Endothelial cell of umbilical vein (primary cell): Measurements from ENCODE around the gene HSH2D. TPM values are rescaled to one million over a fixed set of nuclear protein-coding genes. Genes with fewer than 3 reads are reported as not detected.

Experiments
- BruUV-seq: library from RNA; stranded (reverse); fragments of 400-500 nt; replicated peaks from 2 replicates; lab custom pipeline; 2021; lab: Mats Ljungman, UMichigan
- CTCF ChIA-PET: fragments of 300-600, 350-600 bp; sonication (Branson Sonifier 250); formaldehyde crosslinking; loops from one replicate; lab custom pipeline; 2021; ENCODE audit warnings: antibody characterized with exemption, inconsistent platforms; lab: Charles Lee
- POLR2A ChIA-PET: fragments of 300-600, 350-600 bp; sonication (Branson Sonifier 250); formaldehyde crosslinking; loops from one replicate; lab custom pipeline; 2021; ENCODE audit warnings: antibody characterized with exemption, inconsistent platforms; lab: Charles Lee
- DNase-seq: peaks from one replicate; pipeline ENCODE4 v3.0.0-alpha.2; 2011; ENCODE audit warnings: low read depth, low spot score
- FAIRE-seq: peaks from 2 replicates; lab custom pipeline; 2011; peaks lifted over from hg19 to GRCh38; lab: Jason Lieb, UNC
- H2AFZ ChIP-seq: 2 replicates; pipeline ENCODE4 v1.6.0; 2012; ENCODE audit warnings: low read depth, low read length, control low read depth, inconsistent platforms
- H3K27ac ChIP-seq: 2 replicates; pipeline ENCODE4 v1.5.1; 2011; ENCODE audit warnings: low read depth, mild to moderate bottlenecking, control low read depth, low read length, moderate library complexity; ENCODE audit not compliant: insufficient read depth
- H3K27me3 ChIP-seq, 2 experiments: 2 replicates each; pipeline versions ENCODE4 v1.6.0 to v1.6.1; 2011; ENCODE audit warnings: low read length in 2 of 2, mixed read lengths in 1 of 2; ENCODE audit not compliant: control insufficient read depth in 2 of 2, insufficient read depth in 2 of 2
- H3K36me3 ChIP-seq, 2 experiments: 2 replicates in 1 of 2; 3 replicates in 1 of 2; pipeline ENCODE4 v1.5.1; 2011; ENCODE audit warnings: low read length in 2 of 2, mild to moderate bottlenecking in 1 of 2, moderate library complexity in 1 of 2; ENCODE audit not compliant: control insufficient read depth in 2 of 2, insufficient read depth in 2 of 2; ENCODE audit errors: extremely low read depth in 1 of 2
- H3K4me1 ChIP-seq: 3 replicates; pipeline ENCODE4 v1.5.1; 2011; ENCODE audit warnings: mild to moderate bottlenecking, low read length; ENCODE audit not compliant: control insufficient read depth, insufficient read depth; ENCODE audit errors: extremely low read depth
- H3K4me2 ChIP-seq: 2 replicates; pipeline ENCODE4 v1.6.1; 2011; ENCODE audit warnings: low read length, control low read depth, mixed read lengths; ENCODE audit not compliant: insufficient read depth
- H3K4me3 ChIP-seq, 3 experiments: fragments of 200-600 bp in 1 of 3; sonication (generic), shearing (Covaris generic) in 1 of 3; replicated peaks in 1 of 3; 2 replicates each; pipeline ENCODE4 v1.5.1; 2011 to 2016; ENCODE audit warnings: control low read depth in 3 of 3, low read length in 3 of 3, mild to moderate bottlenecking in 2 of 3, inconsistent platforms in 1 of 3, low read depth in 1 of 3, moderate library complexity in 1 of 3; ENCODE audit not compliant: insufficient read depth in 1 of 3
- H3K79me2 ChIP-seq: 2 replicates; pipeline ENCODE4 v1.6.0; 2012; ENCODE audit warnings: low read length, inconsistent platforms; ENCODE audit not compliant: control insufficient read depth, insufficient read depth
- H3K9ac ChIP-seq: replicated peaks from 2 replicates; pipeline ENCODE3; 2011; ENCODE audit warnings: low read length, control low read depth; ENCODE audit not compliant: insufficient read depth; ENCODE audit errors: extremely low read depth
- H3K9me1 ChIP-seq: replicated peaks from 3 replicates; pipeline ENCODE4 v1.6.0; 2011; ENCODE audit warnings: mild to moderate bottlenecking, low read length; ENCODE audit not compliant: control insufficient read depth, insufficient read depth; ENCODE audit errors: extremely low read depth
- H3K9me3 ChIP-seq: replicated peaks from 2 replicates; pipeline ENCODE4 v1.5.1; 2012; ENCODE audit warnings: low read length, inconsistent platforms; ENCODE audit not compliant: control insufficient read depth, insufficient read depth
- H4K20me1 ChIP-seq: replicated peaks from 2 replicates; pipeline ENCODE3; 2011; ENCODE audit warnings: mild to moderate bottlenecking, low read length; ENCODE audit not compliant: control insufficient read depth, insufficient read depth; ENCODE audit errors: extremely low read depth
- CTCF ChIP-seq, 2 donors: IDR thresholded peaks; 1 replicate in 1 of 2; 2 replicates in 1 of 2; pipeline ENCODE4 v1.5.1; 2011; ENCODE audit warnings: low read length in 2 of 2, mild to moderate bottlenecking in 2 of 2, moderate library complexity in 2 of 2, control low read depth in 1 of 2, inconsistent platforms in 1 of 2, low read depth in 1 of 2; ENCODE audit not compliant: insufficient read depth in 1 of 2; ENCODE audit errors: extremely low read depth in 1 of 2
- EZH2 ChIP-seq: IDR thresholded peaks from 2 replicates; pipeline ENCODE4 v1.6.1; 2012; ENCODE audit warnings: borderline replicate concordance, low read depth, mild to moderate bottlenecking, moderate library complexity, low read length, inconsistent platforms; ENCODE audit not compliant: severe bottlenecking
- FOS ChIP-seq: IDR thresholded peaks from 2 replicates; pipeline ENCODE4 v1.6.1; 2011; ENCODE audit warnings: mild to moderate bottlenecking, low read length, moderate library complexity, borderline replicate concordance; ENCODE audit not compliant: insufficient read depth
- GATA2 ChIP-seq: IDR thresholded peaks from 2 replicates; pipeline ENCODE4 v1.7.0; 2011; ENCODE audit warnings: low read depth, mild to moderate bottlenecking, moderate library complexity, mixed read lengths, low read length; ENCODE audit not compliant: insufficient read length, insufficient read depth
- JUN ChIP-seq: IDR thresholded peaks from 2 replicates; pipeline ENCODE4 v1.6.1; 2011; ENCODE audit warnings: borderline replicate concordance, low read depth; ENCODE audit not compliant: insufficient read length, insufficient read depth
- MYC ChIP-seq: IDR thresholded peaks from one replicate; pipeline ENCODE4 v1.6.1; 2011; ENCODE audit warnings: mild to moderate bottlenecking, low read depth, low read length
- POLR2A ChIP-seq: IDR thresholded peaks from 2 replicates; pipeline ENCODE4 v1.6.1; 2012; ENCODE audit warnings: low read depth, mild to moderate bottlenecking, control low read depth, low read length
- POLR2AphosphoS5 ChIP-seq: IDR thresholded peaks from 2 replicates; pipeline ENCODE4 v1.6.1; 2012; ENCODE audit warnings: low read depth, mild to moderate bottlenecking, control low read depth, low read length, moderate library complexity; ENCODE audit not compliant: insufficient read depth
- dilution Hi-C: fragments of 300-500 bp; cut with MboI; formaldehyde crosslinking; loops from one replicate; pipeline ENCODE4 v1.15.0; 2019; ENCODE audit warnings: low sequenced_read_pairs; ENCODE audit not compliant: extremely low pct_ligation_motif_present
- intact Hi-C: fragments of 100-400 bp; cut with micrococcal nuclease; formaldehyde crosslinking; loops from one replicate; pipeline ENCODE4 v1.10.0; 2022
- polyA plus RNA-seq, 4 experiments: library from polyadenylated mRNA; depleted of rRNA in 3 of 4; stranded (reverse) in 3 of 4; unstranded in 1 of 4; fragments of >200 nt; gene quantifications; 2 replicates each; pipeline versions ENCODE4 v1.2.1 to v1.2.3, GENCODE V29; 2011 to 2012; ENCODE audit warnings: missing spikeins in 1 of 4
- total RNA-seq: library from RNA; stranded (reverse); gene quantifications from 2 replicates; pipeline ENCODE4 v1.2.3, GENCODE V29; 2021
- TF ChIP-seq, protein P1 (sequence below): IDR thresholded peaks from 2 replicates; pipeline ENCODE4 v1.6.1; 2011; ENCODE audit not compliant: insufficient read depth, insufficient read length

Gene HSH2D
- total and polyA plus RNA-seq, 2 donors (not counting 3 experiments of a cell fraction or from before 2014, with no cell fraction given), result not detected

- FAIRE-seq (no peak), DNase-seq (no peak)
- Histone ChIP-seq H3K9me3 (no peaks in the 10 kb centered on the region), H3K9me1 (no peaks in the 10 kb centered on the region), H3K4me3 (no peak overlapping the region), H3K36me3 (no peaks in the 10 kb centered on the region), H3K4me2 (no peak overlapping the region), H3K9ac (no peak overlapping the region), H4K20me1 (no peaks in the 10 kb centered on the region), H3K4me1 (peaks cover 3% of the 10 kb centered on the region), H2AFZ (no peak overlapping the region), H3K27ac (no peak overlapping the region), H3K27me3 (no peaks in the 10 kb centered on the region), H3K79me2 (peaks cover 3% of the 10 kb centered on the region)
- intact Hi-C loops, result loop anchor here (10.0 kb wide), 1 partner anchor 1076 kb away; the partner anchor contains the start of gene SYDE1
- CTCF ChIA-PET, result interaction anchor here (1.0 to 5.7 kb wide), 11 partner anchors 63 to 551 kb away, joined by 3 to 67 read pairs (median 4); no protein-coding TSS in a partner anchor
- dilution Hi-C loops, result no loop called here
- POLR2A ChIA-PET, result interaction anchor here (0.7 kb wide), 1 partner anchor 8 kb away, joined by 4 read pairs; no protein-coding TSS in a partner anchor
- TF ChIP-seq EZH2 (no peak), POLR2AphosphoS5 (no peak), JUN (no peak), MYC (no peak), FOS (no peak), GATA2 (no peak), POLR2A (no peak), CTCF (IDR thresholded peaks at IDR 0.05; ENCODE audit: extremely low read depth in 1 of 2, insufficient read depth in 1 of 2, low read depth in 1 of 2, low read length in 2 of 2) (no peak)
- TF ChIP-seq, protein P1, sequence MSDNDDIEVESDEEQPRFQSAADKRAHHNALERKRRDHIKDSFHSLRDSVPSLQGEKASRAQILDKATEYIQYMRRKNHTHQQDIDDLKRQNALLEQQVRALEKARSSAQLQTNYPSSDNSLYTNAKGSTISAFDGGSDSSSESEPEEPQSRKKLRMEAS, result no peak
- BruUV-seq, result no TSS peak
These were observed 37.1 kb downstream of the HSH2D start for GRCh38 chr19:16180611-16181010.
